ENCODE results near the gene KCTD14. TPM values are rescaled to one million over a fixed set of nuclear protein-coding genes. Genes with fewer than 3 reads are reported as not detected.
A peak's percentile ranks its signal among the peaks of the same experiment; 100 is the strongest.
"Not testable (repeated sequence)": the region's sequence is repeated elsewhere in the genome, so short reads cannot be mapped to it uniquely, and the experiment has no call there.

KCTD14 gene
- total RNA-seq, 2 donors from 2014 or later, result 0.59 to 3.6 TPM

DNA sequence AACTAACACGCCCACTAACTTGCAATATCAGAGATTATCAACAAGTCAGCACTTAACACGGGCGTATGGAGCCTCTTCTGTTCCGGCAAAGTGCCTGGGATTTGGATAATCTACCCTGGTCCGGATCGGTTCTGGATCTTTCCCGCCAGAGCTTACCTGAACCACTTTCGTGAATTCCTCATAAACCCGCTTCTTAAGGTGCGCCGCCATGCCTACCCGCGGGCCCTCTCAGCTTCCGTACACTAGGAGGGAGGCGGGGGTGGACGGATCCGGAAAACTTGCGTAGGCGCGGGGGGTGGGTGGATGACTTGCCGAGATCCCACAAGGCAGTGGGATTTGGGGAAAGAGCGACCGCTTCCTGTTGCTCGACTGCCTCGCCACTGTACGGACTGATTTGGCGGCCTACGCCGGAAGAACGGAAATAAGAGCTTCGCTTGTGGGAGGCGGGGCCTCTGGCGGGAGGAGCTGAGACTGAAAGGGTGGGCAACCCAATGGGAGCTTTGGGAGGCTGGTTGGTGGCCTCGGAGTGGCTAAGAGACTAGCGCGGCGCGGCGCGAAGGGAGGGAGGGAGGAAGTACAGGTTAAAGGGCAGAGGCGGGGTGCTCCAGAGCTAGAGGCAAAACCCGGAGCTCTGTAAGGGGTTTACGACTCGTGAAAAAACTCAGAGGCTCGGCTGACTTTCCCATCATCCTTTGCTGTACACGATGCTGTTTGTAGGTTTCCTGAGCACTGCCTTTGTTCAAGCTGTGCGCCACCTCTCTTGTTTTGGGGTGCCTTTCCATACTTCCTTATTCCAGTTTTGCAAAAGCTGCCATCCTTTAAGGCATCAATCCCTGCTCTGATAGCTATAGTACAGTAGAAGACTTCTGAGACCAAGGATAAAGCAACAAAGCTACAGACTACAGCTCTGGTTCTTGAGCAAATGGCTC lies 28.4 kb downstream of the KCTD14 start, which contains the start of gene INTS4:
Gene INTS4, minus strand, starts transcription at position 235 of the 929 bp plus-strand sequence. Its CDS starts 25 bp downstream, at position 210.
- H3K9me3 ChIP-seq, result no peaks in the 10 kb centered on the region
- peak within 1 kb of the TSS; percentile 55 to 65 for H3K4me3 ChIP-seq
- H3K36me3 ChIP-seq, result peaks cover 5% of the 10 kb centered on the region
- H3K27me3 ChIP-seq, result no peaks in the 10 kb centered on the region
- DNase-seq (ENCODE audit: low spot score), result peak; percentile 98
- TF ChIP-seq, protein P1, sequence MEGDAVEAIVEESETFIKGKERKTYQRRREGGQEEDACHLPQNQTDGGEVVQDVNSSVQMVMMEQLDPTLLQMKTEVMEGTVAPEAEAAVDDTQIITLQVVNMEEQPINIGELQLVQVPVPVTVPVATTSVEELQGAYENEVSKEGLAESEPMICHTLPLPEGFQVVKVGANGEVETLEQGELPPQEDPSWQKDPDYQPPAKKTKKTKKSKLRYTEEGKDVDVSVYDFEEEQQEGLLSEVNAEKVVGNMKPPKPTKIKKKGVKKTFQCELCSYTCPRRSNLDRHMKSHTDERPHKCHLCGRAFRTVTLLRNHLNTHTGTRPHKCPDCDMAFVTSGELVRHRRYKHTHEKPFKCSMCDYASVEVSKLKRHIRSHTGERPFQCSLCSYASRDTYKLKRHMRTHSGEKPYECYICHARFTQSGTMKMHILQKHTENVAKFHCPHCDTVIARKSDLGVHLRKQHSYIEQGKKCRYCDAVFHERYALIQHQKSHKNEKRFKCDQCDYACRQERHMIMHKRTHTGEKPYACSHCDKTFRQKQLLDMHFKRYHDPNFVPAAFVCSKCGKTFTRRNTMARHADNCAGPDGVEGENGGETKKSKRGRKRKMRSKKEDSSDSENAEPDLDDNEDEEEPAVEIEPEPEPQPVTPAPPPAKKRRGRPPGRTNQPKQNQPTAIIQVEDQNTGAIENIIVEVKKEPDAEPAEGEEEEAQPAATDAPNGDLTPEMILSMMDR (IDR thresholded peaks at IDR 0.05), result no peak
- peaks cover 0 to 20% of the 10 kb centered on the region in 2 donors for H3K4me1 ChIP-seq
- peak within 1 kb of the TSS; percentile 78 to 87 for H3K27ac ChIP-seq

- no peaks in the 10 kb centered on the region for H3K27me3 ChIP-seq
Measured at GRCh38 chr11:77993902-77994301, 29.2 kb downstream of the KCTD14 start.

GRCh38 chr11:77990981-77991380 lies 32.1 kb downstream of the KCTD14 start:
- no peaks in the 10 kb centered on the region for H3K9me3 ChIP-seq
- no peak for DNase-seq (ENCODE audit: low spot score)
- H3K36me3 ChIP-seq, result peaks cover 16% of the 10 kb centered on the region
- no peak overlapping the region for H3K4me3 ChIP-seq
- no peak overlapping the region for H3K27ac ChIP-seq
- H3K4me1 ChIP-seq, result peaks cover 0 to 20% of the 10 kb centered on the region in 2 donors
- TF ChIP-seq, protein P1 (IDR thresholded peaks at IDR 0.05), result no peak
- H3K27me3 ChIP-seq, result no peaks in the 10 kb centered on the region

More at GRCh38 chr11:77993902-77994301, 29.2 kb downstream of the KCTD14 start:
- Histone ChIP-seq H3K4me3 (peak overlapping the region; percentile 55 to 65), H3K27ac (peak overlapping the region; percentile 78 to 87), H3K4me1 (peaks cover 0 to 20% of the 10 kb centered on the region in 2 donors), H3K9me3 (no peaks in the 10 kb centered on the region), H3K36me3 (peaks cover 5% of the 10 kb centered on the region)
- TF ChIP-seq, protein P1 (IDR thresholded peaks at IDR 0.05), result no peak
- no peak for DNase-seq (ENCODE audit: low spot score)

DNA sequence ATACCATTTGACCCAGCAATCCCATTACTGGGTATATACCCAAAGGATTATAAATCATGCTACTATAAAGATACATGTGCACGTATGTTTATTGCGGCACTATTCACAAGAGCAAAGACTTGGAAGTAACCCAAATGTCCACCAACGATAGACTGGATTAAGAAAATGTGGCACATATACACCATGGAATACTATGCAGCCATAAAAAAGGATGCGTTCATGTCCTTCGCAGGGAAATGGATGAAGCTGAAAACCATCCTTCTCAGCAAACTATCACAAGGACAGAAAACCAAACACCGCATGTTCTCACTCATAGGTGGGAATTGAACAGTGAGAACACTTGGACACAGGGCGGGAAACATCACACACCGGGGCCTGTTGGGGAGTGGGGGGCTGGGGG lies 36.6 kb downstream of the KCTD14 start:
- not testable (repeated sequence) for H3K27ac ChIP-seq; H3K4me3 ChIP-seq; DNase-seq (ENCODE audit: low spot score); H3K9me3 ChIP-seq; H3K27me3 ChIP-seq; H3K4me1 ChIP-seq
- H3K36me3 ChIP-seq, result peaks cover 16% of the 10 kb centered on the region

DNA sequence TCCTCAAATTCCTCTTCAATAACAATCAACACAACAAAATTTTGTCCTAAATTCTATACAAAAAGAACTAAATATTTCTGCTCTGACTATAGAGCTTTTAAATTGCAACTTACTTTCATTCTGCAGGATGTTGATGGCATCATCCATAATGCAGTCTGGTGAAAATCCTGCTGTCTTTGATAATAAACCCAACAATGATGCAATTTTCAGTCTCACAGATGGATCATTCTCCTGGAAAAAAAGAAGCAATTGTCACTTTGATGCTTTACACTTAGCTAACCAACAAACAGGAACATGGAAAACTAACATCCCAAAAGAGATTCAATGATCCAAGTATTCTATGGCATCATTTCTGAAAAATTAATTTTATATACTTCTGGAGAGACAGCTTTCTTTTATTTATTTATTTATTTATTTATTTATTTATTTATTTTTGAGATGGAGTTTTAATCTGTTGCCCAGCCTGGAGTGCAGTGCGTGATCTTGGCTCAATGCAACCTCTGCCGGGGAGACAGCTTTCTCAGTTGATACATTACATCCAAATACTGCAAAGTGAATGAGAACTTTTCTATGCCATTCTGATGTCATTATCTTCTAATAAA lies 41.6 kb downstream of the KCTD14 start:
- TF ChIP-seq, protein P1 (IDR thresholded peaks at IDR 0.05), result no peak
- Histone ChIP-seq H3K27me3 (no peaks in the 10 kb centered on the region), H3K9me3 (no peaks in the 10 kb centered on the region), H3K4me3 (no peak overlapping the region), H3K27ac (no peak overlapping the region), H3K36me3 (peaks cover 35% of the 10 kb centered on the region), H3K4me1 (no peaks in the 10 kb centered on the region)
- DNase-seq (ENCODE audit: low spot score), result no peak

GRCh38 chr11:77968337-77968736 lies 54.7 kb downstream of the KCTD14 start:
- no peak for DNase-seq (ENCODE audit: low spot score)
- no peaks in the 10 kb centered on the region for H3K27me3 ChIP-seq
- no peak overlapping the region for H3K4me3 ChIP-seq
- no peaks in the 10 kb centered on the region for H3K9me3 ChIP-seq
- no peaks in the 10 kb centered on the region for H3K4me1 ChIP-seq
- H3K27ac ChIP-seq, result no peak overlapping the region
- TF ChIP-seq, protein P1 (IDR thresholded peaks at IDR 0.05), result no peak
- H3K36me3 ChIP-seq, result no peaks in the 10 kb centered on the region

All from right atrium auricular region (tissue), 2 donors.